HCT116 (cell line): ENCODE data around the gene KCTD2. TPM values are rescaled to one million over a fixed set of nuclear protein-coding genes. Genes with fewer than 3 reads are reported as not detected.
"Not testable (repeated sequence)": the region's sequence is repeated elsewhere in the genome, so short reads cannot be mapped to it uniquely, and the experiment has no call there.

Source experiments
- ATAC-seq: fragments of 200-7000 bp; cut with Tn5 transposase; 2 replicates; pipeline ENCODE4 v1.9.1; 2020; ENCODE audit warnings: mild to moderate bottlenecking, moderate library complexity
- BruUV-seq: library from RNA; stranded (reverse); fragments of 400-500 nt; replicated peaks from 2 replicates; lab custom pipeline; 2021; lab: Mats Ljungman, UMichigan
- CTCF ChIA-PET: fragments of 300-600 bp; sonication (Branson Sonifier 250); formaldehyde crosslinking; loops from one replicate; lab custom pipeline; 2021; ENCODE audit warnings: antibody characterized with exemption; lab: Charles Lee
- POLR2A ChIA-PET: fragments of 300-600, 350-600 bp; sonication (Branson Sonifier 250); formaldehyde crosslinking; loops from one replicate; lab custom pipeline; 2021; ENCODE audit warnings: antibody characterized with exemption; lab: Charles Lee
- RAD21 ChIA-PET, 2 experiments: fragments of 300-600 bp; sonication (Branson Sonifier 250); formaldehyde crosslinking; loops; one replicate each; lab custom pipeline; 2023; ENCODE audit warnings: low total read pairs in 2 of 2; ENCODE audit not compliant: uncharacterized antibody in 2 of 2, unreplicated experiment in 2 of 2, low non-redundant PET in 1 of 2; lab: Charles Lee
- DNase-seq: peaks from one replicate; pipeline ENCODE4 v3.0.0-alpha.2; 2010; ENCODE audit warnings: low read depth, low spot score
- H2AFZ ChIP-seq: fragments of 200-600 bp; shearing (Covaris generic), sonication (generic); 2 replicates; pipeline ENCODE4 v1.6.1; 2017; ENCODE audit warnings: low read depth, mixed run types, mixed read lengths, antibody characterized with exemption, low read length; ENCODE audit not compliant: poor library complexity, severe bottlenecking
- H3K27ac ChIP-seq: 2 replicates; pipeline ENCODE4 v1.5.1; 2012; ENCODE audit warnings: low read depth, low read length
- H3K27me3 ChIP-seq: fragments of 200-600 bp; sonication (generic); 2 replicates; pipeline ENCODE4 v1.6.1; 2016; ENCODE audit warnings: mixed run types, low read length, mixed read lengths; ENCODE audit not compliant: insufficient read depth
- H3K36me3 ChIP-seq, 2 experiments: fragments of 200-500 bp in 1 of 2; fragments of 200-600 bp in 1 of 2; sonication (Bioruptor generic) in 1 of 2; sonication (generic) in 1 of 2; 2 replicates each; pipeline versions ENCODE4 v1.5.1 to v1.6.1; 2014 to 2016; ENCODE audit warnings: low read length in 2 of 2, inconsistent platforms in 1 of 2, mixed read lengths in 1 of 2, mixed run types in 1 of 2; ENCODE audit not compliant: insufficient read depth in 2 of 2, control insufficient read depth in 1 of 2
- H3K4me1 ChIP-seq, 2 experiments: fragments of 200-600 bp in 1 of 2; sonication (generic) in 1 of 2; 2 replicates each; pipeline versions ENCODE4 v1.5.1 to v1.6.1; 2012 to 2017; ENCODE audit warnings: low read length in 2 of 2, inconsistent platforms in 1 of 2, mild to moderate bottlenecking in 1 of 2, mixed read lengths in 1 of 2, mixed run types in 1 of 2, moderate library complexity in 1 of 2; ENCODE audit not compliant: insufficient read depth in 2 of 2, control insufficient read depth in 1 of 2
- H3K4me2 ChIP-seq: fragments of 200-600 bp; sonication (generic); 2 replicates; pipeline ENCODE4 v1.6.1; 2017; ENCODE audit warnings: mixed run types, low read length, mixed read lengths
- H3K4me3 ChIP-seq, 2 experiments: fragments of 200-600 bp in 1 of 2; sonication (generic) in 1 of 2; replicated peaks in 1 of 2; 2 replicates each; pipeline ENCODE4 v1.5.1; 2011 to 2016; ENCODE audit warnings: low read length in 2 of 2, control low read depth in 1 of 2, low read depth in 1 of 2, mild to moderate bottlenecking in 1 of 2, mixed read lengths in 1 of 2, mixed run types in 1 of 2
- H3K79me2 ChIP-seq: fragments of 200-600 bp; sonication (generic); 2 replicates; pipeline ENCODE4 v1.6.1; 2017; ENCODE audit warnings: mild to moderate bottlenecking, mixed run types, low read length, moderate library complexity, mixed read lengths; ENCODE audit not compliant: insufficient read depth
- H3K9ac ChIP-seq: fragments of 200-600 bp; sonication (generic); 2 replicates; pipeline ENCODE4 v1.6.1; 2016; ENCODE audit warnings: low read length, mixed read lengths
- H3K9me2 ChIP-seq: fragments of 200-600 bp; sonication (generic), shearing (Covaris generic); 2 replicates; pipeline ENCODE4 v1.6.1; 2017; ENCODE audit warnings: mixed run types, mild to moderate bottlenecking, moderate library complexity; ENCODE audit not compliant: insufficient read depth
- H3K9me3 ChIP-seq, 2 experiments: fragments of 200-500 bp in 1 of 2; fragments of 200-600 bp in 1 of 2; sonication (Bioruptor generic) in 1 of 2; sonication (generic) in 1 of 2; 2 replicates each; pipeline ENCODE4 v1.6.1; 2014 to 2017; ENCODE audit warnings: low read length in 2 of 2, mixed read lengths in 2 of 2, inconsistent platforms in 1 of 2, low read depth in 1 of 2, mild to moderate bottlenecking in 1 of 2, mixed run types in 1 of 2, moderate library complexity in 1 of 2; ENCODE audit not compliant: control insufficient read depth in 1 of 2, insufficient read depth in 1 of 2
- H4K20me1 ChIP-seq: fragments of 200-600 bp; sonication (generic), shearing (Covaris generic); 2 replicates; pipeline ENCODE4 v1.6.1; 2017; ENCODE audit warnings: mixed run types, mild to moderate bottlenecking, moderate library complexity; ENCODE audit not compliant: insufficient read depth
- POLR2A ChIP-seq: IDR thresholded peaks from 2 replicates; pipeline ENCODE4 v1.7.0; 2011; ENCODE audit warnings: borderline replicate concordance; ENCODE audit not compliant: insufficient read depth, insufficient read length; ENCODE audit errors: extremely low read depth
- intact Hi-C: fragments of 100-400 bp; cut with micrococcal nuclease; formaldehyde crosslinking; loops from 2 replicates; pipeline ENCODE4 v1.10.0; 2022
- total RNA-seq: library from RNA; stranded (reverse); gene quantifications from one replicate; pipeline ENCODE4 v1.2.1, GENCODE V29; 2021; ENCODE audit not compliant: unreplicated experiment

Gene KCTD2
- total RNA-seq, 1 experiment from 2014 or later: 23.3 TPM

DNA sequence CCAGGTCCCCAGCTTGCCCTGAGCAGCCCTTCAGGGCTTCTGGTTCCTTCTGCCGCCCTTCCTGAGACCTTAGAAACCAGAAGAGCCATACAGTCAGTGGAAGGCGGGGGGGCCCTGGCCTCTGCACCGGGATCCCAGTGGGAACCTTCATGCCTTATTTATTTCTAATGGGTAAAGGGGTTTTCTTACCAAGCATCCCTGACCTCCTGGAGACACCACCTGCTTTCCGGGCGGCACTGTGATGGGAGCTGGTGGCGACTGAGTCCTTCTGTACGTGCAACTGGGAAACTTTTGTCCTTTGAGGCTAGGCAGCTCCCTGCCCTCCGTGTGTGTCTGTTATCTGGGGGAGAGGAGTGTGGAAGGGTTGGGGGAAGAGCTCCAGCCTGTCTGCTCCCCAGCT is 41.7 kb upstream of the KCTD2 start:
- Histone ChIP-seq H4K20me1 (no peaks in the 10 kb centered on the region), H3K9me3 (no peaks in the 10 kb centered on the region), H3K4me2 (no peak overlapping the region), H3K4me3 (no peak overlapping the region), H3K9me2 (no peaks in the 10 kb centered on the region), H3K27me3 (no peaks in the 10 kb centered on the region), H3K36me3 (peaks cover 4 to 19% of the 10 kb centered on the region in 2 experiments; a peak in 2 of 4 replicates), H3K4me1 (peaks cover 0 to 3% of the 10 kb centered on the region in 2 experiments; a peak in 1 of 4 replicates), H3K79me2 (no peaks in the 10 kb centered on the region), H3K9ac (no peak overlapping the region), H3K27ac (no peak overlapping the region), H2AFZ (no peak overlapping the region)
- ChIA-PET CTCF (interaction anchor here (4.0 kb wide), 1 partner anchor 44 kb away, joined by 32 read pairs; no protein-coding TSS in a partner anchor), POLR2A (interaction anchor here (0.6 kb wide), 1 partner anchor 599 kb away, joined by 3 read pairs; no protein-coding TSS in a partner anchor), RAD21 (no interaction called here)
- DNase-seq: no peak
- TSS peak; percentile 41 for BruUV-seq
- no peak for TF ChIP-seq POLR2A
- ATAC-seq: no peak
- intact Hi-C loops: no loop called here

GRCh38 chr17:75006084-75006483 is 40.9 kb upstream of the KCTD2 start:
- H3K27ac ChIP-seq, H3K4me3 ChIP-seq, ATAC-seq, H3K4me2 ChIP-seq, H3K9me2 ChIP-seq, H3K79me2 ChIP-seq, H3K9me3 ChIP-seq, H3K4me1 ChIP-seq, H3K9ac ChIP-seq, H4K20me1 ChIP-seq, BruUV-seq, DNase-seq, H2AFZ ChIP-seq, H3K27me3 ChIP-seq: not testable (repeated sequence)
- intact Hi-C loops: loop anchor here (1.0 kb wide), 1 partner anchor 45 kb away; no protein-coding TSS in a partner anchor
- peaks cover 4 to 19% of the 10 kb centered on the region in 2 experiments; a peak in 2 of 4 replicates for H3K36me3 ChIP-seq
- CTCF ChIA-PET: interaction anchor here (4.0 kb wide), 1 partner anchor 45 kb away, joined by 32 read pairs; no protein-coding TSS in a partner anchor
- RAD21 ChIA-PET: interaction anchor here in 1 of 2 experiments (1.0 kb wide), 1 partner anchor 44 kb away, joined by 3 read pairs; no protein-coding TSS in a partner anchor
- POLR2A ChIA-PET: interaction anchor here (1.0 kb wide), 1 partner anchor 44 kb away, joined by 4 read pairs; no protein-coding TSS in a partner anchor
